GM12873 (cell line): ENCODE data around the gene WDR3.

Source experiments
- CTCF ChIP-seq: IDR thresholded peaks from 2 replicates; pipeline ENCODE4 v1.5.1; 2012; ENCODE audit warnings: low read depth, mild to moderate bottlenecking, moderate library complexity, low read length, control low read depth; ENCODE audit not compliant: insufficient read depth; ENCODE audit errors: missing control alignments

The WDR3 gene

GRCh38 chr1:117897551-117897950 is 32.0 kb upstream of the WDR3 start:
- no peak for TF ChIP-seq CTCF

GRCh38 chr1:117899801-117900200 is 29.7 kb upstream of the WDR3 start:
- no peak for TF ChIP-seq CTCF

- no peak for TF ChIP-seq CTCF
Observed at GRCh38 chr1:117902944-117903343, 26.6 kb upstream of the WDR3 start.

GRCh38 chr1:117904485-117904884 is 25.1 kb upstream of the WDR3 start:
- no peak for TF ChIP-seq CTCF

- no peak for TF ChIP-seq CTCF
Observed at GRCh38 chr1:117905019-117905418, 24.5 kb upstream of the WDR3 start.

- no peak for TF ChIP-seq CTCF
Observed at GRCh38 chr1:117911051-117911450, 18.5 kb upstream of the WDR3 start.

- no peak for TF ChIP-seq CTCF
Observed at GRCh38 chr1:117919376-117919775, 10.2 kb upstream of the WDR3 start.
